Measurements from ENCODE around the gene PTPN5.
A peak's percentile ranks its signal among the peaks of the same experiment; 100 is the strongest.

Gene PTPN5

GRCh38 chr11:18773104-18773503 is 18.5 kb downstream of the PTPN5 start:
- TF ChIP-seq CTCF (IDR thresholded peaks at IDR 0.05): no peak
- no peak for DNase-seq (ENCODE audit: low spot score)
- no peak overlapping the region for H3K27ac ChIP-seq

GRCh38 chr11:18772211-18772610 is 19.4 kb downstream of the PTPN5 start:
- H3K4me3 ChIP-seq: no peak overlapping the region
- TF ChIP-seq CTCF (IDR thresholded peaks at IDR 0.05): no peak
- no peak for DNase-seq (ENCODE audit: low spot score)
- no peak overlapping the region for H3K27ac ChIP-seq

More at GRCh38 chr11:18773104-18773503, 18.5 kb downstream of the PTPN5 start:
- H3K4me3 ChIP-seq: no peak overlapping the region

- no peak for TF ChIP-seq CTCF (IDR thresholded peaks at IDR 0.05)
- no peak overlapping the region for H3K27ac ChIP-seq
Measured at GRCh38 chr11:18771266-18772035, 20.1 kb downstream of the PTPN5 start.

GRCh38 chr11:18770479-18771125 is 21.0 kb downstream of the PTPN5 start:
- Histone ChIP-seq H3K27ac (peak overlapping the region in 1 of 2 donors; percentile 4), H3K4me3 (no peak overlapping the region)
- DNase-seq (ENCODE audit: low spot score): no peak
- TF ChIP-seq CTCF (IDR thresholded peaks at IDR 0.05): no peak

More at GRCh38 chr11:18771266-18772035, 20.1 kb downstream of the PTPN5 start:
- no peak for DNase-seq (ENCODE audit: low spot score)
- H3K4me3 ChIP-seq: no peak overlapping the region

- H3K27ac ChIP-seq: peak overlapping the region in 1 of 2 donors; percentile 11
- TF ChIP-seq CTCF (IDR thresholded peaks at IDR 0.05): no peak
- DNase-seq (ENCODE audit: low spot score): no peak
Measured at GRCh38 chr11:18769802-18770456, 21.7 kb downstream of the PTPN5 start.

GRCh38 chr11:18768978-18769377 is 22.6 kb downstream of the PTPN5 start:
- no peak for DNase-seq (ENCODE audit: low spot score)
- H3K27ac ChIP-seq: no peak overlapping the region
- H3K4me3 ChIP-seq: no peak overlapping the region
- no peak for TF ChIP-seq CTCF (IDR thresholded peaks at IDR 0.05)

More at GRCh38 chr11:18769802-18770456, 21.7 kb downstream of the PTPN5 start:
- no peak overlapping the region for H3K4me3 ChIP-seq
